ENCODE measurements around the gene OTOF. TPM values are rescaled to one million over a fixed set of nuclear protein-coding genes. Genes with fewer than 3 reads are reported as not detected.

OTOF gene
- total RNA-seq, 1 experiment from 2014 or later, result not detected

- Histone ChIP-seq H3K4me3 (ENCODE audit: low read depth, low read length, poor library complexity, severe bottlenecking) (no peak overlapping the region), H3K4me1 (ENCODE audit: insufficient read depth, low read length, poor library complexity, severe bottlenecking) (no peaks in the 10 kb centered on the region), H3K27ac (ENCODE audit: low read depth, low read length, poor library complexity, severe bottlenecking) (no peak overlapping the region), H3K9me3 (ENCODE audit: low read depth, low read length, poor library complexity, severe bottlenecking) (no peaks in the 10 kb centered on the region), H3K27me3 (replicated peaks; ENCODE audit: insufficient read depth, low read depth, low read length, poor library complexity) (no peaks in the 10 kb centered on the region), H3K36me3 (ENCODE audit: insufficient read depth, low read length, poor library complexity, severe bottlenecking) (no peaks in the 10 kb centered on the region)
- TF ChIP-seq EZH2 (IDR thresholded peaks at IDR 0.05; ENCODE audit: borderline replicate concordance, low read depth, low read length, poor library complexity, severe bottlenecking), result no peak
- TF ChIP-seq, protein P1, sequence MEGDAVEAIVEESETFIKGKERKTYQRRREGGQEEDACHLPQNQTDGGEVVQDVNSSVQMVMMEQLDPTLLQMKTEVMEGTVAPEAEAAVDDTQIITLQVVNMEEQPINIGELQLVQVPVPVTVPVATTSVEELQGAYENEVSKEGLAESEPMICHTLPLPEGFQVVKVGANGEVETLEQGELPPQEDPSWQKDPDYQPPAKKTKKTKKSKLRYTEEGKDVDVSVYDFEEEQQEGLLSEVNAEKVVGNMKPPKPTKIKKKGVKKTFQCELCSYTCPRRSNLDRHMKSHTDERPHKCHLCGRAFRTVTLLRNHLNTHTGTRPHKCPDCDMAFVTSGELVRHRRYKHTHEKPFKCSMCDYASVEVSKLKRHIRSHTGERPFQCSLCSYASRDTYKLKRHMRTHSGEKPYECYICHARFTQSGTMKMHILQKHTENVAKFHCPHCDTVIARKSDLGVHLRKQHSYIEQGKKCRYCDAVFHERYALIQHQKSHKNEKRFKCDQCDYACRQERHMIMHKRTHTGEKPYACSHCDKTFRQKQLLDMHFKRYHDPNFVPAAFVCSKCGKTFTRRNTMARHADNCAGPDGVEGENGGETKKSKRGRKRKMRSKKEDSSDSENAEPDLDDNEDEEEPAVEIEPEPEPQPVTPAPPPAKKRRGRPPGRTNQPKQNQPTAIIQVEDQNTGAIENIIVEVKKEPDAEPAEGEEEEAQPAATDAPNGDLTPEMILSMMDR (conservative IDR thresholded peaks at IDR 0.05; ENCODE audit: low read depth, low read length), result no peak
- ChIA-PET POLR2A (ENCODE audit: low non-redundant PET) (interaction anchor here (0.6 kb wide), 1 partner anchor 702 kb away, joined by 12 read pairs; no protein-coding TSS in a partner anchor), CTCF (no interaction called here)
- no TSS peak for BruUV-seq (replicated peaks)
- no peak for DNase-seq (ENCODE audit: low spot score)
- intact Hi-C loops (cut with micrococcal nuclease; ENCODE audit: unreplicated experiment), result no loop called here
Observed at GRCh38 chr2:26456440-26457250, 21.3 kb downstream of the OTOF start.

- intact Hi-C loops (cut with micrococcal nuclease; ENCODE audit: unreplicated experiment), result no loop called here
- no peaks in the 10 kb centered on the region for H3K27me3 ChIP-seq (replicated peaks; ENCODE audit: insufficient read depth, low read depth, low read length, poor library complexity)
- no peak for DNase-seq (ENCODE audit: low spot score)
- BruUV-seq (replicated peaks), result no TSS peak
- TF ChIP-seq, protein P1 (conservative IDR thresholded peaks at IDR 0.05; ENCODE audit: low read depth, low read length), result no peak
- no peak for TF ChIP-seq EZH2 (IDR thresholded peaks at IDR 0.05; ENCODE audit: borderline replicate concordance, low read depth, low read length, poor library complexity, severe bottlenecking)
- H3K4me3 ChIP-seq (ENCODE audit: low read depth, low read length, poor library complexity, severe bottlenecking), result no peak overlapping the region
- H3K4me1 ChIP-seq (ENCODE audit: insufficient read depth, low read length, poor library complexity, severe bottlenecking), result no peaks in the 10 kb centered on the region
- H3K36me3 ChIP-seq (ENCODE audit: insufficient read depth, low read length, poor library complexity, severe bottlenecking), result no peaks in the 10 kb centered on the region
- POLR2A ChIA-PET (ENCODE audit: low non-redundant PET), result no interaction called here
- no peaks in the 10 kb centered on the region for H3K9me3 ChIP-seq (ENCODE audit: low read depth, low read length, poor library complexity, severe bottlenecking)
- no peak overlapping the region for H3K27ac ChIP-seq (ENCODE audit: low read depth, low read length, poor library complexity, severe bottlenecking)
- CTCF ChIA-PET, result no interaction called here
Observed at GRCh38 chr2:26455670-26456439, 22.1 kb downstream of the OTOF start.

DNA sequence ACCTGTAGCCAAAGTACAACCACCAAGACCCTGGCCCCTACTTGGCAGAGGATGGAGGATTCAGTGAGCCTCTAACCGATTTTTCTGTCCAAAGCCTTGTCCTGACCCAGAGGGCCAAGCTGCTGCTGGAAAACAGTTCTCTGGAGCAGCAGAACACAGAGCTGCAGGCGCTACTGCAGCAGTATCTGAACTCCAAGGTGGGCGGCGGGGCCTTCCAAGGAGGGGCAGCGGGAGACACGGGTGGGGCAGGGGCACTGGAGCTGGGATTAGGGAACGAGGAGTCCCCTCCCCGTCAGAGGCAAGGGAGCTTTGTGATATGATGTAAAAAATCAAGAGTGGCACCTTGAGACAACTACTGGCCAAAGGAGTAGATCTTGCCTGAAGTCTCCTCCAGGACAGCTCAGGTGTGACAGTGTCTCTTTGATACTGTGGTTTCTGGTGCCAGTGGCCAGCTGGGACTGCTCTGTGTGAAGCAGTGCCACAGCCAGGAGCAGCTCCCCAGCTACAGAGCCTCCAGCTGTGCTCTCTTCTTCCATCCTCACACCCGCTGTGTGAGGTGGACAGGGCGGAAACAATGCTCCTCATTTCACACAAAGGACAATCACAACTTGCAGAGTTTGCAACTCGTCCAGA is 22.8 kb downstream of the OTOF start:
- Histone ChIP-seq H3K4me3 (ENCODE audit: low read depth, low read length, poor library complexity, severe bottlenecking) (no peak overlapping the region), H3K9me3 (ENCODE audit: low read depth, low read length, poor library complexity, severe bottlenecking) (no peaks in the 10 kb centered on the region), H3K36me3 (ENCODE audit: insufficient read depth, low read length, poor library complexity, severe bottlenecking) (no peaks in the 10 kb centered on the region), H3K27ac (ENCODE audit: low read depth, low read length, poor library complexity, severe bottlenecking) (no peak overlapping the region), H3K27me3 (replicated peaks; ENCODE audit: insufficient read depth, low read depth, low read length, poor library complexity) (no peaks in the 10 kb centered on the region), H3K4me1 (ENCODE audit: insufficient read depth, low read length, poor library complexity, severe bottlenecking) (no peaks in the 10 kb centered on the region)
- POLR2A ChIA-PET (ENCODE audit: low non-redundant PET), result no interaction called here
- no peak for DNase-seq (ENCODE audit: low spot score)
- intact Hi-C loops (cut with micrococcal nuclease; ENCODE audit: unreplicated experiment), result no loop called here
- CTCF ChIA-PET, result no interaction called here
- BruUV-seq (replicated peaks), result no TSS peak
- TF ChIP-seq, protein P1 (conservative IDR thresholded peaks at IDR 0.05; ENCODE audit: low read depth, low read length), result no peak
- no peak for TF ChIP-seq EZH2 (IDR thresholded peaks at IDR 0.05; ENCODE audit: borderline replicate concordance, low read depth, low read length, poor library complexity, severe bottlenecking)

All from A673 (cell line).